A172 (cell line): ENCODE data around the gene SLC27A1. TPM values are rescaled to one million over a fixed set of nuclear protein-coding genes. Genes with fewer than 3 reads are reported as not detected.

Experiments used
- DNase-seq: peaks from one replicate; pipeline ENCODE4 v3.0.0-alpha.2; 2015; ENCODE audit warnings: low spot score
- total RNA-seq: library from RNA; depleted of rRNA; stranded (reverse); fragments of >200 nt; shearing (Covaris generic); gene quantifications from 2 replicates; pipeline ENCODE4 v1.2.3, GENCODE V29; 2014; rRNA removed

The SLC27A1 gene
- total RNA-seq, result 14.9 and 16.7 TPM in 2 replicates

DNA sequence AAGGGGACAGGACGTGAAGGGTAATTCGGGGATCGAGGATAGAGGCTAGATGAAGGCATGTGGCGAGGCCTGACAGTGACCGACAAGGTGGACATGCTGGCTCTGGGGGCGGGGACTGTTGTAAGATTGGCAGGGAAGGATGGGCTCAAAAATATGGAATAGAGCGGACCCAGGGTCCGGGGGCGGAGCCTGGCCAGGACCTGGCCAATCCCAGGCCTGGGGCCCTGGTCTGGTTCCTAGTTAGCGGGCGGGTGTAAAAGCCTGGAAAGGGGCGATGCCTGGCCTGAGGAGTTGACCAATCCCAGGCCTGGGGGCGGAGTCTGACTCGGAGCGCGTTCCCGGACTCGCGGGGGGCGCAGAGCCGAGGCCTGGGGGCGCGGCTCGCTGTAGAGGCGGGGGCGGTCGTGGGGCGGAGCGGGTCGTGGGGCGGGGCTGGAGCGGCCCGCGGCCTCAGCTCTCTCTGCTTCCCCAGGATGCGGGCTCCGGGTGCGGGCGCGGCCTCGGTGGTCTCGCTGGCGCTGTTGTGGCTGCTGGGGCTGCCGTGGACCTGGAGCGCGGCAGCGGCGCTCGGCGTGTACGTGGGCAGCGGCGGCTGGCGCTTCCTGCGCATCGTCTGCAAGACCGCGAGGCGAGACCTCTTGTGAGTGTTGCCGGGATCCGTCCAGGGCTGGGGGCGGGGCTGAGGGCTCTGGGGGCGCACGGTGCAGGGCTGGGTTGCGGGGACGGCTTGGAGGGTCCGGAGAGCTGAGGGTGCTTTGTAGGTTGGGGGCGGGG, at the start of gene SLC27A1:
Gene SLC27A1 (plus strand): TSS at position 457 of the 774 bp plus-strand sequence. CDS start 17 bp downstream, at position 474.
- DNase-seq, result peak; percentile 99

DNA sequence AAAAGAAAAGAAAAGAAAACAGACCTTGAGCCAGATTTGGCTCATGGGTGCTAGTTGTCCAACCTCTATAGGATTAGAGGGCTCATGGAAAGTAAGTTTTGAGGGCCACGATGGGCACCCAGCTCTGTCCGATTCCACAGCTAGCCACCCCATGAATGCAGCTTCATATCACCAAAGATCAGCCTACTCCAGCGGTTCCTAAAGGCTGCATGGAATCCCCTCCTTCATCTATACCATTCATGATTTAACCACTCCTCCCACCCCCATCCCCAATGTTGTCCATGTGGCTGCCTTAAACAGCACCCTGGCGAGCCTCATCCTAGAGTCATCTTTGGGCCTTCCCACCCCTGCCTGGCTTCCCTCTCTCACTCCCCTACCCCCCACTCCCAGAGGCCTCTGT, 48.4 kb upstream of the SLC27A1 start:
- DNase-seq, result no peak

GRCh38 chr19:17423429-17424208, 46.7 kb upstream of the SLC27A1 start:
- DNase-seq, result no peak

GRCh38 chr19:17424743-17425365, 45.5 kb upstream of the SLC27A1 start:
- no peak for DNase-seq

- DNase-seq, result no peak
Measured at GRCh38 chr19:17429641-17430113, 40.6 kb upstream of the SLC27A1 start.

GRCh38 chr19:17431417-17431816, 38.9 kb upstream of the SLC27A1 start:
- DNase-seq, result no peak

DNA sequence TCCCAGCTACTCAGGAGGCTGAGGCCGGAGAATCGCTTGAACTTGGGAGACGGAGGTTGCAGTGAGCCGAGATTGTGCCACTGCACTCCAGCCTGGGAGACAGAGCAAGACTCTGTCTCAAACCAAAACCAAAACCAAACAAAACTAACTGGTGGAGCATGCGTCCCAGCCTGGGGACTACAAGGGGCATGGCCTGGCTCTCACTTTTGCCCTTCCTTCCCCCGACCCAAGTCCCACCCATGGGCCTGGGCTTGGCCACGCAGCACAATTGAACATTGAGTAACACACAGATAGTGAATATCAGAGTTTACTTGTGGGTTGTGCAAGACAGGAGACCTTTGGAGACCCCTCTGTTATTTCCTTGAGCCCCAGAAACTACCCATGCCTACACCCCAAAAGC, 35.1 kb upstream of the SLC27A1 start:
- no peak for DNase-seq

GRCh38 chr19:17436094-17436873, 34.0 kb upstream of the SLC27A1 start:
- no peak for DNase-seq

DNA sequence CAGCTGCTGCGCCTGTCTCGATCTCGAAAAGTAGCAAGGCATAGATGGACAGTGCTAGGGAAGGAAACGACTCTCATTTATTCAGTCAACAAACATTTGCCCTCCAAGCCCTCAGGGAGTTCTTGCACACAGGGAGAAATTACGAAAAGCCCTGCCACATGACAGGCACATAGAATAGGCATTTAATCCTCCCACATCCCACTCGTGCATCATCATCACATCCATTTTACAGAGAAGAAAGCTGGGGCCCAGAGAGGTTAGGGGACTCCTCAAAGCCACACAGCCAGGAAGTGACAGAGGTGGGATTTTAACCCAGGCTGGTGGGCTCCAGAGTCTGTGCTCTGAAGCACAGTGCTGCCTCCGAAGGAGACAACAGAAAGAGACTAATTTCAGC, 33.5 kb upstream of the SLC27A1 start:
- no peak for DNase-seq

GRCh38 chr19:17441241-17442021, 28.9 kb upstream of the SLC27A1 start:
- peak; percentile 41 for DNase-seq

- no peak for DNase-seq
Measured at GRCh38 chr19:17445526-17446165, 24.7 kb upstream of the SLC27A1 start.

DNA sequence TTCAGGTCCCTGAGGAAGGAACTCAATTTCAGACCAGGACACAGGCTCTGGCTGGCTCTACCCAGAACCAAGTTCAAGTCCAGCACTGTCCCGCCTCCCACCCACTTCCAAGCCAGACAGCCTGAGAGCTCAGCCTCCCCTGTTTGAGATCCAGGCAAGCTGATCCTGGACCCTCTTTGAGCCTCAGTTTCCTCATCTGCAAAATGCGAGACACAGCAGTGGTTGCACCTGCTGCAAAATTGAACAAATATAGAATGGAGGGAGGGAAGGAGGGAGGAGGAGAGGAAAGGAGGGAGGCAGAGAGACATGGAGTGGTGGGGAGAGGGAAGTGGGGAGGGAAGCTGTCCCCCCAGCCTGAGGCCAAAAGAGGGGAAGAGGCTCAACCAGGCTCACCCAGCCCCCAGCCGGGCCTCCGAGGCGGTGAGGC, 22.6 kb upstream of the SLC27A1 start:
- DNase-seq, result no peak

DNA sequence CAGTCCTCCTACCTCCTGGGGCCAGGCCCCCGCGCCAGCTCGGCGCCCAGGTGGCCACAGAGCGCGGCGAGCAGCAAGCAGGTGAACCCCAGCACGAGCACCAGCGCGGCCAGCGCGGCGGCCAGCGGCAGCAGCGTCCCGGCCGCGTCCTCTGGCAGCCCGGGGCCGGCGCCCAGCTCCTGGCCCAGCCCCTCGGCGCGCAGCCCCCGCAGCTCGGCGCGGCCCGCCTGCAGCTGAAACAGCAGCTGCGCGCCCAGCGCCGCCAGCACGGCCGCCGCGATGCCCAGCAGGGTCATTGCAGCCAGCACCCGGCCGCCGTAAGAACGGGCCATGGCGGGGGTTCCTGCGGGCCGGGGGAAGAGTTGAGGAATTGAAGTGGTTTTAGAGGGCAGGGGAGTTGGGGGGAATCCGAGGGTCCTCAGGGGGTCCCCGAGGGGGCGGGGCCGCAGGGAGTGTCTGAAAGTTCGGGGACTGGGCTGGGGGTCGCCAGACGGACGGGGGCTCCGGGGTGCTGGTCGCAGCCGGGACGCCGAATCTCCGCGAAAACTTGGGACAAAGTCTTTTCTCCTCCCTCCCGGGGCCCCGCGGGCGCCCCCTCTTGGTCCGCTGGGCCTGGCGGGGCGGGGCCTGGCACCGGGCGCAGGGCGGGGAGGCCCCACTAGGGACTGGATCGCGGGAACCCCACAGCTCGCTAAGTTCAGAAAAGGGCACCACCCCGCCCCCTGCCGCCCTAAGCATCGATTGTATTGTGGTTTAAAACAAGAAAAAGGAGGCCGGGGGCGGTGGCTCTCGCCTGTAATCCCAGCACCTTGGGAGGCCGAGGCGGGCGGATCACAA, 22.0 kb upstream of the SLC27A1 start, which contains the start of gene TMEM221:
Gene TMEM221 (minus strand): TSS at position 538 of the 837 bp plus-strand sequence. CDS start 206 bp downstream, at position 332.
- DNase-seq, result no peak

- peak; percentile 55 for DNase-seq
Measured at GRCh38 chr19:17450264-17451075, 19.9 kb upstream of the SLC27A1 start.

GRCh38 chr19:17451820-17452219, 18.5 kb upstream of the SLC27A1 start:
- no peak for DNase-seq

DNA sequence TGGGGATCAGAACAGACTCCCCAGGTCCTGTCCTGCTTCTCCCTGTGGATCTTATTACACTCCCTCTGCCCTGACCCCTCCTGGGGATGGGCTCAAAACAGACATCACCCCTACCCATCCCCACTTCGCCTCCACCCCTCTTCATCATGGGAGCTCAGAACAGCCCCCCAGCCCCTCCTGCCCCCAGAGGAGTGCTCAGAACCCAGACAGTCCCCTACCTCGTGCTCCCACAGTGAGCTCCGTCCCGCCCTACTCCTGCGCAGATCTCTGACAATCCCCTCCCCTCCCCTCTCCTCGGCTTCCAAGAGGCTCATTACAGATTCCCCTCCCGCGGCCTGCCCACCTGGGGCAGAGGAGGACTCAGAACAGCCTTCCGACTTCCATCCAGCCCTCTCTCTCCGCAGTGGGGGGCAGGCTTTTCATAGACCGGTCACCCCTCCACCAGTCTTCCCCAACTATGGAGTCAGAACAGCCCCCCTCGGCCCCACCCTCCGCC, 15.7 kb upstream of the SLC27A1 start:
- DNase-seq, result no peak

DNA sequence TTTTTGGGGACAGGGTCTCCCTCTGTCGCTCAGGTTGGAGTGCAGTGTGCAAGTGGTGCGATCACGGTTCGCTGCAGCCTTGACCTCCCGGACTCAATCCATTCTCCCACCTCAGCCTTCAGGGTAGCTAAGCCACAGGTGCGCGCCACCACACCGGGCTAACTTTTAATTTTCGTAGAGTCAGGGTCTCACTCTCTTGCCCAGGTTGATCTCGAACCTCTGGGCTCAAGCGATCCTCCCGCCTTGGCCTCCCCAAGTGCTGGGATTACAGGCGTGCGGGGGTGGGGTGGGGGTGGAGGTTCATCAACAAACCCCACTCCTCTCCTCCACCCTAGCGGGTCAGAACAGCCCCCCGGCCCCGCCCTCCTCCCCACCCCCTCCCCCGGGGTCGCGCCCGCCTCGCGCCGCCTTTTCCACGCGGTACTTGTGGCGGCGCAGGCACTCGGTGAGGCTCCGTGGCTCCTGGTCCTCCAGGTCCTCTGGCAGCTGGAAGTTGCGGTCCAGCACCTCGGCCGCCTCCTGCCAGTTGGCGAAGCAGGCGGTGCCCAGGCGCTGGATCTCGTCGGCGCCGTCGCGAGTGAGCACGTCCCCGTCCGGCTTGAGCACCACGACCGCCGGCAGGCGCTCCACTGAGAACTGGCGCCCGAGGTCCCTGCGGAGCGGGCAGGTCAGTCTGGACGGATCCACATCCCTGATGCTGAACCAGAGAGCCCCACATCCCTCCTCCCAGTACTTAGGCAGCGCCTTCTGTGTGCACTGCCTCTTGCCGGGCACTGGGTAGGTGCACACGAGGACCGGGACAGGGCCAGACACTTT, 14.8 kb upstream of the SLC27A1 start:
- DNase-seq, result no peak
